H1 (cell line): ENCODE data around the gene LRCH1. TPM values are rescaled to one million over a fixed set of nuclear protein-coding genes. Genes with fewer than 3 reads are reported as not detected.

Source experiments
- CTCF ChIA-PET: fragments of 300-600 bp; sonication (Branson Sonifier 250); formaldehyde crosslinking; loops from one replicate; lab custom pipeline; 2021; ENCODE audit not compliant: partially characterized antibody; lab: Charles Lee
- POLR2A ChIA-PET: fragments of 300-600 bp; sonication (Branson Sonifier 250); formaldehyde crosslinking; loops from one replicate; lab custom pipeline; 2021; ENCODE audit warnings: inconsistent platforms; ENCODE audit not compliant: partially characterized antibody; lab: Charles Lee
- DNase-seq, 2 experiments: peaks; one replicate each; pipeline versions ENCODE4 v3.0.0 to v3.0.0-alpha.2; 2010 to 2022; ENCODE audit warnings: low spot score in 2 of 2, low read depth in 1 of 2, mixed read lengths in 1 of 2
- FAIRE-seq: peaks from 2 replicates; lab custom pipeline; 2011; peaks lifted over from hg19 to GRCh38; lab: Jason Lieb, UNC
- H2AFZ ChIP-seq: 2 replicates; pipeline ENCODE4 v1.8.1; 2012; ENCODE audit warnings: low read length, inconsistent platforms
- H2AK5ac ChIP-seq: 2 replicates; pipeline ENCODE4 v1.6.1; 2013; ENCODE audit warnings: low read depth, low read length
- H2BK120ac ChIP-seq: replicated peaks from 2 replicates; pipeline ENCODE3; 2013; ENCODE audit warnings: low read depth, low read length, inconsistent platforms
- H2BK12ac ChIP-seq: 2 replicates; pipeline ENCODE4 v1.6.1; 2013; ENCODE audit warnings: low read depth, low read length
- H2BK15ac ChIP-seq: 2 replicates; pipeline ENCODE4 v1.6.1; 2013; ENCODE audit warnings: low read length
- H2BK20ac ChIP-seq: 2 replicates; pipeline ENCODE4 v1.6.1; 2013; ENCODE audit warnings: low read length
- H2BK5ac ChIP-seq: 2 replicates; pipeline ENCODE4 v1.6.1; 2013; ENCODE audit warnings: low read depth, low read length
- H3K14ac ChIP-seq: 2 replicates; pipeline ENCODE4 v1.6.1; 2013; ENCODE audit warnings: inconsistent platforms; ENCODE audit not compliant: insufficient read length
- H3K18ac ChIP-seq: 2 replicates; pipeline ENCODE4 v1.6.1; 2013; ENCODE audit warnings: low read length; ENCODE audit errors: extremely low read depth
- H3K23ac ChIP-seq: 2 replicates; pipeline ENCODE4 v1.6.1; 2013; ENCODE audit warnings: inconsistent platforms; ENCODE audit not compliant: insufficient read length
- H3K23me2 ChIP-seq: 2 replicates; pipeline ENCODE4 v1.6.1; 2013; ENCODE audit warnings: low read depth, low read length
- H3K27ac ChIP-seq: 2 replicates; pipeline ENCODE4 v1.6.1; 2011; ENCODE audit warnings: low read depth, low read length, inconsistent platforms
- H3K27me3 ChIP-seq, 4 experiments: replicated peaks in 1 of 4; 1 replicate in 1 of 4; 2 replicates in 3 of 4; pipeline versions ENCODE4 v1.6.1 to v1.8.1; 2011 to 2013; ENCODE audit warnings: low read length in 3 of 4, mild to moderate bottlenecking in 3 of 4, inconsistent platforms in 2 of 4, mixed read lengths in 2 of 4, moderate library complexity in 1 of 4; ENCODE audit not compliant: control insufficient read depth in 3 of 4, insufficient read depth in 3 of 4; ENCODE audit errors: extremely low read depth in 1 of 4
- H3K36me3 ChIP-seq, 4 experiments: 2 replicates each; pipeline versions ENCODE4 v1.6.1 to v1.8.1; 2011 to 2013; ENCODE audit warnings: mild to moderate bottlenecking in 4 of 4, low read length in 3 of 4, moderate library complexity in 2 of 4, control low read depth in 1 of 4, inconsistent platforms in 1 of 4; ENCODE audit not compliant: insufficient read depth in 4 of 4, control insufficient read depth in 2 of 4
- H3K4ac ChIP-seq: replicated peaks from 2 replicates; pipeline ENCODE3; 2013; ENCODE audit warnings: low read length, low read depth, mixed read lengths, inconsistent platforms; ENCODE audit not compliant: insufficient read length
- H3K4me1 ChIP-seq, 4 experiments: replicated peaks in 1 of 4; 1 replicate in 1 of 4; 2 replicates in 3 of 4; pipeline versions ENCODE4 v1.6.1 to v1.8.1; 2011 to 2013; ENCODE audit warnings: low read length in 3 of 4, inconsistent platforms in 2 of 4, mixed read lengths in 1 of 4; ENCODE audit not compliant: insufficient read depth in 4 of 4, control insufficient read depth in 3 of 4
- H3K4me2 ChIP-seq, 2 experiments: 2 replicates each; pipeline versions ENCODE4 v1.6.1 to v1.8.1; 2011 to 2013; ENCODE audit warnings: low read depth in 2 of 2, low read length in 2 of 2, control low read depth in 1 of 2, inconsistent platforms in 1 of 2, mild to moderate bottlenecking in 1 of 2; ENCODE audit not compliant: insufficient read depth in 1 of 2
- H3K4me3 ChIP-seq, 4 experiments: fragments of 200-600, 300-600 bp in 1 of 4; sonication (generic), shearing (Covaris generic), sonication (Bioruptor Twin) in 1 of 4; 2 replicates each; pipeline versions ENCODE4 v1.5.1 to v1.8.1; 2011 to 2016; ENCODE audit warnings: low read length in 4 of 4, low read depth in 3 of 4, control low read depth in 2 of 4, inconsistent platforms in 2 of 4, mild to moderate bottlenecking in 2 of 4, mixed read lengths in 1 of 4, moderate library complexity in 1 of 4; ENCODE audit not compliant: insufficient read depth in 2 of 4; ENCODE audit errors: extremely low read depth in 1 of 4
- H3K56ac ChIP-seq: replicated peaks from 2 replicates; pipeline ENCODE3; 2013; ENCODE audit warnings: low read depth, mild to moderate bottlenecking, mixed read lengths, low read length, inconsistent platforms; ENCODE audit not compliant: insufficient read length
- H3K79me1 ChIP-seq: 2 replicates; pipeline ENCODE4 v1.6.1; 2013; ENCODE audit warnings: low read depth, low read length, control low read depth
- H3K79me2 ChIP-seq, 2 experiments: 2 replicates each; pipeline versions ENCODE4 v1.6.1 to v1.8.1; 2012 to 2013; ENCODE audit warnings: low read length in 2 of 2, mild to moderate bottlenecking in 2 of 2, inconsistent platforms in 1 of 2; ENCODE audit not compliant: insufficient read depth in 2 of 2, control insufficient read depth in 1 of 2
- H3K9ac ChIP-seq, 4 experiments: replicated peaks in 1 of 4; 1 replicate in 1 of 4; 2 replicates in 3 of 4; pipeline versions ENCODE4 v1.6.1 to v1.8.1; 2011 to 2013; ENCODE audit warnings: low read depth in 3 of 4, low read length in 3 of 4, control low read depth in 2 of 4, mild to moderate bottlenecking in 2 of 4, moderate library complexity in 2 of 4, inconsistent platforms in 1 of 4; ENCODE audit errors: extremely low read depth in 1 of 4
- H3K9me3 ChIP-seq, 2 experiments: 2 replicates each; pipeline versions ENCODE4 v1.6.1 to v1.8.1; 2012 to 2013; ENCODE audit warnings: mild to moderate bottlenecking in 2 of 2, moderate library complexity in 2 of 2, control low read depth in 1 of 2, inconsistent platforms in 1 of 2, low read depth in 1 of 2, low read length in 1 of 2, mixed read lengths in 1 of 2; ENCODE audit not compliant: insufficient read depth in 2 of 2
- H4K20me1 ChIP-seq, 2 experiments: replicated peaks in 1 of 2; 2 replicates each; pipeline versions ENCODE3 to v1.8.1; 2011 to 2013; ENCODE audit warnings: inconsistent platforms in 2 of 2, low read length in 2 of 2, mild to moderate bottlenecking in 1 of 2; ENCODE audit not compliant: insufficient read depth in 2 of 2, control insufficient read depth in 1 of 2
- H4K5ac ChIP-seq: 2 replicates; pipeline ENCODE4 v1.6.1; 2013; ENCODE audit warnings: low read length, low read depth, mixed read lengths, inconsistent platforms; ENCODE audit not compliant: insufficient read length
- H4K8ac ChIP-seq: 2 replicates; pipeline ENCODE4 v1.8.0; 2013; ENCODE audit warnings: mild to moderate bottlenecking, moderate library complexity, low read length, inconsistent platforms; ENCODE audit not compliant: insufficient read depth; ENCODE audit errors: extremely low read depth
- H4K91ac ChIP-seq: replicated peaks from 2 replicates; pipeline ENCODE3; 2013; ENCODE audit warnings: low read length, mixed read lengths, inconsistent platforms; ENCODE audit not compliant: insufficient read length
- CHD1 ChIP-seq: IDR thresholded peaks from 2 replicates; pipeline ENCODE4 v1.6.1; 2012; ENCODE audit warnings: low read depth, low read length, improper control_type of control experiment
- CREB1 ChIP-seq: IDR thresholded peaks from 2 replicates; pipeline ENCODE4 v1.6.1; 2012; ENCODE audit warnings: inconsistent platforms
- GABPA ChIP-seq: IDR thresholded peaks from 2 replicates; pipeline ENCODE4 v1.6.1; 2011; ENCODE audit warnings: mild to moderate bottlenecking, low read length, moderate library complexity, borderline replicate concordance; ENCODE audit not compliant: insufficient read depth
- KDM5A ChIP-seq: fragments of 200-600 bp; IDR thresholded peaks from 2 replicates; pipeline ENCODE4 v1.7.1; 2012; ENCODE audit warnings: mild to moderate bottlenecking, low read length, inconsistent platforms, mixed read lengths
- NANOG ChIP-seq: IDR thresholded peaks from 2 replicates; pipeline ENCODE4 v1.6.1; 2011; ENCODE audit warnings: low read length, low read depth, mild to moderate bottlenecking, inconsistent platforms; ENCODE audit not compliant: insufficient read depth, poor library complexity, severe bottlenecking
- RAD21 ChIP-seq, 2 experiments: IDR thresholded peaks in 1 of 2; conservative IDR thresholded peaks in 1 of 2; 2 replicates each; pipeline ENCODE4 v1.6.1; 2011; ENCODE audit warnings: low read depth in 2 of 2, low read length in 2 of 2, improper control_type of control experiment in 1 of 2, inconsistent platforms in 1 of 2, mild to moderate bottlenecking in 1 of 2, moderate library complexity in 1 of 2
- RFX5 ChIP-seq: IDR thresholded peaks from 2 replicates; pipeline ENCODE4 v1.6.1; 2011; ENCODE audit warnings: low read depth, low read length, improper control_type of control experiment, borderline replicate concordance
- RNF2 ChIP-seq: fragments of 200-900, 300-1000 bp; sonication (generic); IDR thresholded peaks from 2 replicates; pipeline ENCODE4 v1.7.1; 2016; ENCODE audit warnings: borderline replicate concordance, low read depth, mild to moderate bottlenecking, antibody characterized with exemption, low read length; ENCODE audit not compliant: poor library complexity, severe bottlenecking; ENCODE audit errors: missing control alignments
- SAP30 ChIP-seq: fragments of 300-600 bp; sonication (generic); IDR thresholded peaks from 2 replicates; pipeline ENCODE4 v1.7.1; 2012; ENCODE audit warnings: low read length, moderate library complexity, mild to moderate bottlenecking, inconsistent platforms; ENCODE audit not compliant: insufficient read depth, insufficient replicate concordance
- TBP ChIP-seq: IDR thresholded peaks from 2 replicates; pipeline ENCODE4 v1.6.1; 2011; ENCODE audit warnings: low read depth, low read length, improper control_type of control experiment
- TEAD4 ChIP-seq: IDR thresholded peaks from 2 replicates; pipeline ENCODE4 v1.6.1; 2012; ENCODE audit warnings: low read depth, low read length, inconsistent platforms, mixed read lengths
- USF2 ChIP-seq: IDR thresholded peaks from 2 replicates; pipeline ENCODE4 v1.6.1; 2011; ENCODE audit warnings: low read length, improper control_type of control experiment
- ZNF274 ChIP-seq: IDR thresholded peaks from 2 replicates; pipeline ENCODE4 v1.7.0; 2012; ENCODE audit warnings: low read length, borderline replicate concordance; ENCODE audit errors: extremely low read depth
- WGBS, 2 experiments: shearing (Covaris generic) in 1 of 2; methylation state at CpG; one replicate each; pipeline versions ENCODE4 v1.1.6 to v1.1.7; 2013 to 2015; ENCODE audit warnings: low lambda C conversion rate in 2 of 2, mixed read lengths in 2 of 2, inconsistent platforms in 1 of 2, low coverage in 1 of 2, missing lambda C conversion rate in 1 of 2; ENCODE audit not compliant: insufficient replicate concordance in 2 of 2, insufficient coverage in 1 of 2, insufficient read length in 1 of 2; ENCODE audit errors: extremely low coverage in 1 of 2, missing lambda C conversion rate in 1 of 2; 5-methylcytosine and 5-hydroxymethylcytosine counted together
- polyA plus RNA-seq, 7 experiments: library from polyadenylated mRNA; depleted of rRNA in 3 of 7; stranded (reverse) in 5 of 7; unstranded in 2 of 7; fragments of >200 nt in 5 of 7; fragments of 200-250 nt in 2 of 7; gene quantifications; 1 replicate in 5 of 7; 2 replicates in 1 of 7; 4 replicates in 1 of 7; pipeline versions ENCODE4 v1.2.1 to v1.2.3, GENCODE V29; 2011 to 2013; ENCODE audit warnings: missing spikeins in 2 of 7, mixed read lengths in 2 of 7
- total RNA-seq: library from RNA; stranded (reverse); fragmentation: NEBNext Ultra II Directional; extraction: Animal tissue kit (Norgen Biotek cat#: 25700); gene quantifications from 2 replicates; pipeline ENCODE4 v1.2.1, GENCODE V29; 2021

The LRCH1 gene
- total and polyA plus RNA-seq, 2 of the 8 experiments (the other 6 are each of a cell fraction or from before 2014, with no cell fraction given), result 3.0 to 10.1 TPM

- H2BK120ac ChIP-seq, result no peak overlapping the region
- no peak overlapping the region for H2BK5ac ChIP-seq
- H2AFZ ChIP-seq, result no peak overlapping the region
- no peak overlapping the region for H4K91ac ChIP-seq
- no peak overlapping the region for H3K14ac ChIP-seq
- H3K79me1 ChIP-seq, result no peaks in the 10 kb centered on the region
- no peaks in the 10 kb centered on the region; the same call in 1 of the 2 replicates for H3K23me2 ChIP-seq
- H2AK5ac ChIP-seq, result no peak overlapping the region
- H2BK20ac ChIP-seq, result no peak overlapping the region
- H2BK12ac ChIP-seq, result no peak overlapping the region
- no peaks in the 10 kb centered on the region for H3K9me3 ChIP-seq
- no peaks in the 10 kb centered on the region for H3K27me3 ChIP-seq
- H3K23ac ChIP-seq, result no peak overlapping the region
- no peak overlapping the region for H3K4ac ChIP-seq
- no peak overlapping the region for H3K18ac ChIP-seq
- H4K8ac ChIP-seq, result no peak overlapping the region
- H4K20me1 ChIP-seq, result no peaks in the 10 kb centered on the region
- WGBS, 2 experiments, result 97% methylated on average over 4 of the region's 4 CpGs; no CpG with 5 or more reads in 1 of the 2 experiments
- H3K27ac ChIP-seq, result no peak overlapping the region
- no peak overlapping the region for H3K56ac ChIP-seq
- DNase-seq, result no peak
- no peak overlapping the region for H2BK15ac ChIP-seq
- no peaks in the 10 kb centered on the region for H3K36me3 ChIP-seq
- ChIA-PET POLR2A (no interaction called here), CTCF (no interaction called here)
- no peak overlapping the region for H3K4me2 ChIP-seq
- H4K5ac ChIP-seq, result no peak overlapping the region
- no peak overlapping the region for H3K4me3 ChIP-seq
- no peak for FAIRE-seq
- no peaks in the 10 kb centered on the region for H3K4me1 ChIP-seq
- H3K9ac ChIP-seq, result no peak overlapping the region
- no peaks in the 10 kb centered on the region for H3K79me2 ChIP-seq
- TF ChIP-seq CREB1 (no peak), RNF2 (no peak), ZNF274 (no peak), USF2 (no peak), TBP (no peak), KDM5A (no peak), TEAD4 (no peak), SAP30 (no peak), RAD21 (IDR thresholded peaks at IDR 0.05 in 1 of 2, conservative IDR thresholded peaks at IDR 0.05 in 1 of 2; ENCODE audit: low read depth in 2 of 2, low read length in 2 of 2) (no peak), NANOG (no peak), GABPA (no peak), RFX5 (no peak), CHD1 (no peak)
Measured at GRCh38 chr13:46542833-46543232, 10.1 kb upstream of the LRCH1 start.
